K562 (cell line): ENCODE measurements around the gene LRP1B.

Experiments
- CBFB ChIP-seq: sonication (generic); formaldehyde crosslinking; IDR thresholded peaks from 2 replicates; pipeline ENCODE4 v1.4.0; 2020; ENCODE audit warnings: mild to moderate bottlenecking, missing genetic modification reagents
- EZH2 ChIP-seq: IDR thresholded peaks from 2 replicates; pipeline ENCODE4 v1.6.1; 2012; ENCODE audit warnings: low read depth, mild to moderate bottlenecking, inconsistent platforms, low read length, borderline replicate concordance
- KDM5B ChIP-seq: fragments of 200-600 bp; sonication (generic); IDR thresholded peaks from 2 replicates; pipeline ENCODE4 v1.6.1; 2012; ENCODE audit warnings: low read depth, mild to moderate bottlenecking, moderate library complexity, low read length, control low read depth, inconsistent platforms; ENCODE audit not compliant: insufficient replicate concordance
- POLR2AphosphoS5 ChIP-seq: IDR thresholded peaks from 2 replicates; pipeline ENCODE4 v1.6.1; 2011; ENCODE audit warnings: mild to moderate bottlenecking, low read depth, low read length, moderate library complexity; ENCODE audit not compliant: control insufficient read depth, insufficient read depth
- SMAD3 ChIP-seq: fragments of 450-650 bp; formaldehyde crosslinking; conservative IDR thresholded peaks from 2 replicates; pipeline ENCODE4 v1.4.0; 2020; ENCODE audit warnings: mild to moderate bottlenecking
- STAG1 ChIP-seq: sonication (generic); formaldehyde crosslinking; IDR thresholded peaks from 2 replicates; pipeline ENCODE4 v1.5.0; 2020; ENCODE audit warnings: missing genetic modification reagents, borderline replicate concordance
- TAF1 ChIP-seq: IDR thresholded peaks from 2 replicates; pipeline ENCODE4 v1.6.1; 2011; ENCODE audit warnings: mild to moderate bottlenecking, low read length, moderate library complexity; ENCODE audit not compliant: insufficient read depth, control insufficient read depth, severe bottlenecking; ENCODE audit errors: extremely low read depth
- ZNF146 ChIP-seq: IDR thresholded peaks from one replicate; pipeline ENCODE4 v1.6.1; 2018; ENCODE audit warnings: missing compliant biosample characterization; ENCODE audit not compliant: unreplicated experiment
- ZNF274 ChIP-seq: IDR thresholded peaks from 2 replicates; pipeline ENCODE4 v1.6.1; 2011; ENCODE audit warnings: low read depth, mild to moderate bottlenecking, low read length, moderate library complexity, borderline replicate concordance
- ZNF354B ChIP-seq: fragments of 250-450 bp; sonication (Bioruptor Pico); IDR thresholded peaks from 2 replicates; pipeline ENCODE4 v1.4.0; 2020
- ZSCAN32 ChIP-seq: fragments of 450-650 bp; formaldehyde crosslinking; IDR thresholded peaks from 2 replicates; pipeline ENCODE4 v1.4.0; 2020; ENCODE audit warnings: mild to moderate bottlenecking, moderate library complexity
- TF ChIP-seq, protein P1 (sequence below): fragments of 450-650 bp; IDR thresholded peaks from 2 replicates; pipeline ENCODE4 v1.6.1; 2018; ENCODE audit warnings: mild to moderate bottlenecking, low read depth; ENCODE audit not compliant: partially characterized antibody
- TF ChIP-seq, protein P2 (sequence below): fragments of 250-450 bp; sonication (Bioruptor Pico); IDR thresholded peaks from 2 replicates; pipeline ENCODE4 v1.5.0; 2022; ENCODE audit warnings: mild to moderate bottlenecking

- TF ChIP-seq ZNF274 (no peak), ZNF354B (CRISPR knock-in tag) (no peak), ZNF146 (CRISPR knock-in tag) (no peak), KDM5B (no peak), ZSCAN32 (CRISPR knock-in tag) (no peak), CBFB (no peak), SMAD3 (no peak), POLR2AphosphoS5 (no peak), STAG1 (CRISPR knock-in tag) (no peak), TAF1 (no peak), EZH2 (no peak)
- TF ChIP-seq, protein P1, sequence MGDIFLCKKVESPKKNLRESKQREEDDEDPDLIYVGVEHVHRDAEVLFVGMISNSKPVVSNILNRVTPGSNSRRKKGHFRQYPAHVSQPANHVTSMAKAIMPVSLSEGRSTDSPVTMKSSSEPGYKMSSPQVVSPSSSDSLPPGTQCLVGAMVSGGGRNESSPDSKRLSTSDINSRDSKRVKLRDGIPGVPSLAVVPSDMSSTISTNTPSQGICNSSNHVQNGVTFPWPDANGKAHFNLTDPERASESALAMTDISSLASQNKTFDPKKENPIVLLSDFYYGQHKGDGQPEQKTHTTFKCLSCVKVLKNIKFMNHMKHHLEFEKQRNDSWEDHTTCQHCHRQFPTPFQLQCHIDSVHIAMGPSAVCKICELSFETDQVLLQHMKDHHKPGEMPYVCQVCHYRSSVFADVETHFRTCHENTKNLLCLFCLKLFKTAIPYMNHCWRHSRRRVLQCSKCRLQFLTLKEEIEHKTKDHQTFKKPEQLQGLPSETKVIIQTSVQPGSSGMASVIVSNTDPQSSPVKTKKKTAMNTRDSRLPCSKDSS: no peak
- TF ChIP-seq, protein P2, sequence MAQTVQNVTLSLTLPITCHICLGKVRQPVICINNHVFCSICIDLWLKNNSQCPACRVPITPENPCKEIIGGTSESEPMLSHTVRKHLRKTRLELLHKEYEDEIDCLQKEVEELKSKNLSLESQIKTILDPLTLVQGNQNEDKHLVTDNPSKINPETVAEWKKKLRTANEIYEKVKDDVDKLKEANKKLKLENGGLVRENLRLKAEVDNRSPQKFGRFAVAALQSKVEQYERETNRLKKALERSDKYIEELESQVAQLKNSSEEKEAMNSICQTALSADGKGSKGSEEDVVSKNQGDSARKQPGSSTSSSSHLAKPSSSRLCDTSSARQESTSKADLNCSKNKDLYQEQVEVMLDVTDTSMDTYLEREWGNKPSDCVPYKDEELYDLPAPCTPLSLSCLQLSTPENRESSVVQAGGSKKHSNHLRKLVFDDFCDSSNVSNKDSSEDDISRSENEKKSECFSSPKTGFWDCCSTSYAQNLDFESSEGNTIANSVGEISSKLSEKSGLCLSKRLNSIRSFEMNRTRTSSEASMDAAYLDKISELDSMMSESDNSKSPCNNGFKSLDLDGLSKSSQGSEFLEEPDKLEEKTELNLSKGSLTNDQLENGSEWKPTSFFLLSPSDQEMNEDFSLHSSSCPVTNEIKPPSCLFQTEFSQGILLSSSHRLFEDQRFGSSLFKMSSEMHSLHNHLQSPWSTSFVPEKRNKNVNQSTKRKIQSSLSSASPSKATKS (CRISPR knock-in tag): no peak
Measured at GRCh38 chr2:140601342-140601741, 1529.5 kb downstream of the LRP1B start.
